H1 (cell line): ENCODE data around the gene RASGRF1. TPM values are rescaled to one million over a fixed set of nuclear protein-coding genes. Genes with fewer than 3 reads are reported as not detected.

Experiments used
- CTCF ChIA-PET: fragments of 300-600 bp; sonication (Branson Sonifier 250); formaldehyde crosslinking; loops from one replicate; lab custom pipeline; 2021; ENCODE audit not compliant: partially characterized antibody; lab: Charles Lee
- POLR2A ChIA-PET: fragments of 300-600 bp; sonication (Branson Sonifier 250); formaldehyde crosslinking; loops from one replicate; lab custom pipeline; 2021; ENCODE audit warnings: inconsistent platforms; ENCODE audit not compliant: partially characterized antibody; lab: Charles Lee
- DNase-seq, 2 experiments: peaks; one replicate each; pipeline versions ENCODE4 v3.0.0 to v3.0.0-alpha.2; 2010 to 2022; ENCODE audit warnings: low spot score in 2 of 2, low read depth in 1 of 2, mixed read lengths in 1 of 2
- FAIRE-seq: peaks from 2 replicates; lab custom pipeline; 2011; peaks lifted over from hg19 to GRCh38; lab: Jason Lieb, UNC
- H2AFZ ChIP-seq: 2 replicates; pipeline ENCODE4 v1.8.1; 2012; ENCODE audit warnings: low read length, inconsistent platforms
- H2AK5ac ChIP-seq: 2 replicates; pipeline ENCODE4 v1.6.1; 2013; ENCODE audit warnings: low read depth, low read length
- H2BK120ac ChIP-seq: replicated peaks from 2 replicates; pipeline ENCODE3; 2013; ENCODE audit warnings: low read depth, low read length, inconsistent platforms
- H2BK12ac ChIP-seq: 2 replicates; pipeline ENCODE4 v1.6.1; 2013; ENCODE audit warnings: low read depth, low read length
- H2BK15ac ChIP-seq: 2 replicates; pipeline ENCODE4 v1.6.1; 2013; ENCODE audit warnings: low read length
- H2BK20ac ChIP-seq: 2 replicates; pipeline ENCODE4 v1.6.1; 2013; ENCODE audit warnings: low read length
- H2BK5ac ChIP-seq: 2 replicates; pipeline ENCODE4 v1.6.1; 2013; ENCODE audit warnings: low read depth, low read length
- H3K14ac ChIP-seq: 2 replicates; pipeline ENCODE4 v1.6.1; 2013; ENCODE audit warnings: inconsistent platforms; ENCODE audit not compliant: insufficient read length
- H3K18ac ChIP-seq: 2 replicates; pipeline ENCODE4 v1.6.1; 2013; ENCODE audit warnings: low read length; ENCODE audit errors: extremely low read depth
- H3K23ac ChIP-seq: 2 replicates; pipeline ENCODE4 v1.6.1; 2013; ENCODE audit warnings: inconsistent platforms; ENCODE audit not compliant: insufficient read length
- H3K23me2 ChIP-seq: 2 replicates; pipeline ENCODE4 v1.6.1; 2013; ENCODE audit warnings: low read depth, low read length
- H3K27ac ChIP-seq: 2 replicates; pipeline ENCODE4 v1.6.1; 2011; ENCODE audit warnings: low read depth, low read length, inconsistent platforms
- H3K27me3 ChIP-seq, 4 experiments: replicated peaks in 1 of 4; 1 replicate in 1 of 4; 2 replicates in 3 of 4; pipeline versions ENCODE4 v1.6.1 to v1.8.1; 2011 to 2013; ENCODE audit warnings: low read length in 3 of 4, mild to moderate bottlenecking in 3 of 4, inconsistent platforms in 2 of 4, mixed read lengths in 2 of 4, moderate library complexity in 1 of 4; ENCODE audit not compliant: control insufficient read depth in 3 of 4, insufficient read depth in 3 of 4; ENCODE audit errors: extremely low read depth in 1 of 4
- H3K36me3 ChIP-seq, 4 experiments: 2 replicates each; pipeline versions ENCODE4 v1.6.1 to v1.8.1; 2011 to 2013; ENCODE audit warnings: mild to moderate bottlenecking in 4 of 4, low read length in 3 of 4, moderate library complexity in 2 of 4, control low read depth in 1 of 4, inconsistent platforms in 1 of 4; ENCODE audit not compliant: insufficient read depth in 4 of 4, control insufficient read depth in 2 of 4
- H3K4ac ChIP-seq: replicated peaks from 2 replicates; pipeline ENCODE3; 2013; ENCODE audit warnings: low read length, low read depth, mixed read lengths, inconsistent platforms; ENCODE audit not compliant: insufficient read length
- H3K4me1 ChIP-seq, 4 experiments: replicated peaks in 1 of 4; 1 replicate in 1 of 4; 2 replicates in 3 of 4; pipeline versions ENCODE4 v1.6.1 to v1.8.1; 2011 to 2013; ENCODE audit warnings: low read length in 3 of 4, inconsistent platforms in 2 of 4, mixed read lengths in 1 of 4; ENCODE audit not compliant: insufficient read depth in 4 of 4, control insufficient read depth in 3 of 4
- H3K4me2 ChIP-seq, 2 experiments: 2 replicates each; pipeline versions ENCODE4 v1.6.1 to v1.8.1; 2011 to 2013; ENCODE audit warnings: low read depth in 2 of 2, low read length in 2 of 2, control low read depth in 1 of 2, inconsistent platforms in 1 of 2, mild to moderate bottlenecking in 1 of 2; ENCODE audit not compliant: insufficient read depth in 1 of 2
- H3K4me3 ChIP-seq, 4 experiments: fragments of 200-600, 300-600 bp in 1 of 4; sonication (generic), shearing (Covaris generic), sonication (Bioruptor Twin) in 1 of 4; 2 replicates each; pipeline versions ENCODE4 v1.5.1 to v1.8.1; 2011 to 2016; ENCODE audit warnings: low read length in 4 of 4, low read depth in 3 of 4, control low read depth in 2 of 4, inconsistent platforms in 2 of 4, mild to moderate bottlenecking in 2 of 4, mixed read lengths in 1 of 4, moderate library complexity in 1 of 4; ENCODE audit not compliant: insufficient read depth in 2 of 4; ENCODE audit errors: extremely low read depth in 1 of 4
- H3K56ac ChIP-seq: replicated peaks from 2 replicates; pipeline ENCODE3; 2013; ENCODE audit warnings: low read depth, mild to moderate bottlenecking, mixed read lengths, low read length, inconsistent platforms; ENCODE audit not compliant: insufficient read length
- H3K79me1 ChIP-seq: 2 replicates; pipeline ENCODE4 v1.6.1; 2013; ENCODE audit warnings: low read depth, low read length, control low read depth
- H3K79me2 ChIP-seq, 2 experiments: 2 replicates each; pipeline versions ENCODE4 v1.6.1 to v1.8.1; 2012 to 2013; ENCODE audit warnings: low read length in 2 of 2, mild to moderate bottlenecking in 2 of 2, inconsistent platforms in 1 of 2; ENCODE audit not compliant: insufficient read depth in 2 of 2, control insufficient read depth in 1 of 2
- H3K9ac ChIP-seq, 4 experiments: replicated peaks in 1 of 4; 1 replicate in 1 of 4; 2 replicates in 3 of 4; pipeline versions ENCODE4 v1.6.1 to v1.8.1; 2011 to 2013; ENCODE audit warnings: low read depth in 3 of 4, low read length in 3 of 4, control low read depth in 2 of 4, mild to moderate bottlenecking in 2 of 4, moderate library complexity in 2 of 4, inconsistent platforms in 1 of 4; ENCODE audit errors: extremely low read depth in 1 of 4
- H3K9me3 ChIP-seq, 2 experiments: 2 replicates each; pipeline versions ENCODE4 v1.6.1 to v1.8.1; 2012 to 2013; ENCODE audit warnings: mild to moderate bottlenecking in 2 of 2, moderate library complexity in 2 of 2, control low read depth in 1 of 2, inconsistent platforms in 1 of 2, low read depth in 1 of 2, low read length in 1 of 2, mixed read lengths in 1 of 2; ENCODE audit not compliant: insufficient read depth in 2 of 2
- H4K20me1 ChIP-seq, 2 experiments: replicated peaks in 1 of 2; 2 replicates each; pipeline versions ENCODE3 to v1.8.1; 2011 to 2013; ENCODE audit warnings: inconsistent platforms in 2 of 2, low read length in 2 of 2, mild to moderate bottlenecking in 1 of 2; ENCODE audit not compliant: insufficient read depth in 2 of 2, control insufficient read depth in 1 of 2
- H4K5ac ChIP-seq: 2 replicates; pipeline ENCODE4 v1.6.1; 2013; ENCODE audit warnings: low read length, low read depth, mixed read lengths, inconsistent platforms; ENCODE audit not compliant: insufficient read length
- H4K8ac ChIP-seq: 2 replicates; pipeline ENCODE4 v1.8.0; 2013; ENCODE audit warnings: mild to moderate bottlenecking, moderate library complexity, low read length, inconsistent platforms; ENCODE audit not compliant: insufficient read depth; ENCODE audit errors: extremely low read depth
- H4K91ac ChIP-seq: replicated peaks from 2 replicates; pipeline ENCODE3; 2013; ENCODE audit warnings: low read length, mixed read lengths, inconsistent platforms; ENCODE audit not compliant: insufficient read length
- RBBP5 ChIP-seq: IDR thresholded peaks from 2 replicates; pipeline ENCODE4 v1.7.1; 2012; ENCODE audit warnings: low read depth, mild to moderate bottlenecking, inconsistent platforms, low read length, moderate library complexity, borderline replicate concordance
- RXRA ChIP-seq: IDR thresholded peaks from 2 replicates; pipeline ENCODE4 v1.6.1; 2011; ENCODE audit warnings: low read depth, mild to moderate bottlenecking, low read length, moderate library complexity; ENCODE audit not compliant: insufficient read depth
- WGBS, 2 experiments: shearing (Covaris generic) in 1 of 2; methylation state at CpG; one replicate each; pipeline versions ENCODE4 v1.1.6 to v1.1.7; 2013 to 2015; ENCODE audit warnings: low lambda C conversion rate in 2 of 2, mixed read lengths in 2 of 2, inconsistent platforms in 1 of 2, low coverage in 1 of 2, missing lambda C conversion rate in 1 of 2; ENCODE audit not compliant: insufficient replicate concordance in 2 of 2, insufficient coverage in 1 of 2, insufficient read length in 1 of 2; ENCODE audit errors: extremely low coverage in 1 of 2, missing lambda C conversion rate in 1 of 2; 5-methylcytosine and 5-hydroxymethylcytosine counted together
- polyA plus RNA-seq, 7 experiments: library from polyadenylated mRNA; depleted of rRNA in 3 of 7; stranded (reverse) in 5 of 7; unstranded in 2 of 7; fragments of >200 nt in 5 of 7; fragments of 200-250 nt in 2 of 7; gene quantifications; 1 replicate in 5 of 7; 2 replicates in 1 of 7; 4 replicates in 1 of 7; pipeline versions ENCODE4 v1.2.1 to v1.2.3, GENCODE V29; 2011 to 2013; ENCODE audit warnings: missing spikeins in 2 of 7, mixed read lengths in 2 of 7
- total RNA-seq: library from RNA; stranded (reverse); fragmentation: NEBNext Ultra II Directional; extraction: Animal tissue kit (Norgen Biotek cat#: 25700); gene quantifications from 2 replicates; pipeline ENCODE4 v1.2.1, GENCODE V29; 2021

Gene RASGRF1
- total and polyA plus RNA-seq, 2 of the 8 experiments (the other 6 are each of a cell fraction or from before 2014, with no cell fraction given): 0.42 to 0.67 TPM

GRCh38 chr15:78921940-78922339 is 168.6 kb downstream of the RASGRF1 start:
- TF ChIP-seq RXRA: no peak
- TF ChIP-seq RBBP5: no peak
- 89% methylated on average over 14 of the region's 14 CpGs; no CpG with 5 or more reads in 1 of the 2 experiments for WGBS, 2 experiments

More at GRCh38 chr15:78921940-78922339, 168.6 kb downstream of the RASGRF1 start:
- Histone ChIP-seq H2BK20ac (no peak overlapping the region), H3K79me1 (0 out of 2 replicates have a peak, but pooled peaks cover 2% of the 10 kb centered on the region), H3K23me2 (no peaks in the 10 kb centered on the region), H3K4ac (no peak overlapping the region), H2AFZ (no peak overlapping the region), H2BK15ac (no peak overlapping the region), H3K27me3 (no peaks in the 10 kb centered on the region), H3K27ac (no peak overlapping the region), H3K14ac (no peak overlapping the region), H3K23ac (no peak overlapping the region), H2BK120ac (no peak overlapping the region), H4K8ac (no peak overlapping the region), H2BK12ac (no peak overlapping the region), H3K9ac (no peak overlapping the region), H3K4me1 (no peaks in the 10 kb centered on the region), H3K36me3 (peaks cover 0 to 31% (median 7%) of the 10 kb centered on the region in 4 experiments; a peak in 6 of 8 replicates), H4K91ac (no peak overlapping the region), H3K4me3 (no peak overlapping the region), H4K5ac (no peak overlapping the region), H3K56ac (no peak overlapping the region), H2BK5ac (no peak overlapping the region), H3K18ac (no peak overlapping the region), H3K79me2 (no peaks in the 10 kb centered on the region), H2AK5ac (no peak overlapping the region), H3K9me3 (no peaks in the 10 kb centered on the region), H3K4me2 (no peak overlapping the region), H4K20me1 (peaks cover 0 to 3% of the 10 kb centered on the region in 2 experiments)
- POLR2A ChIA-PET: interaction anchor here (0.6 to 1.7 kb wide), 6 partner anchors 10 to 57 kb away, joined by 3 to 6 read pairs (median 3); partner anchors contain the start of gene CTSH
- FAIRE-seq (no peak), DNase-seq (no peak)
- CTCF ChIA-PET: interaction anchor here (0.6 to 6.0 kb wide), 12 partner anchors 8 to 262 kb away, joined by 3 to 41 read pairs (median 4); partner anchors contain the start of gene CTSH
